IMR-90 (cell line): Measurements from ENCODE around the gene SNX1.

Experiments
- BHLHE40 ChIP-seq: fragments of 150-350 bp; IDR thresholded peaks from 2 replicates; pipeline ENCODE4 v1.6.1; 2016; ENCODE audit warnings: mild to moderate bottlenecking, low read depth, low read length
- CTCF ChIP-seq: conservative IDR thresholded peaks from 2 replicates; pipeline ENCODE4 v1.5.1; 2012; ENCODE audit warnings: mild to moderate bottlenecking, low read depth, low read length, improper control_type of control experiment
- ELK1 ChIP-seq: fragments of 150-350 bp; IDR thresholded peaks from 2 replicates; pipeline ENCODE4 v1.6.1; 2016; ENCODE audit warnings: low read depth, mild to moderate bottlenecking, low read length, moderate library complexity, borderline replicate concordance
- MAFK ChIP-seq: IDR thresholded peaks from 2 replicates; pipeline ENCODE4 v1.6.1; 2012; ENCODE audit warnings: low read depth, low read length, improper control_type of control experiment
- MXI1 ChIP-seq: IDR thresholded peaks from 2 replicates; pipeline ENCODE4 v1.6.1; 2012; ENCODE audit warnings: low read depth, mild to moderate bottlenecking, low read length, moderate library complexity, borderline replicate concordance
- POLR2A ChIP-seq: IDR thresholded peaks from 2 replicates; pipeline ENCODE4 v1.6.1; 2012; ENCODE audit warnings: mild to moderate bottlenecking, low read depth, low read length
- RAD21 ChIP-seq: IDR thresholded peaks from 2 replicates; pipeline ENCODE4 v1.6.1; 2012; ENCODE audit warnings: low read length, improper control_type of control experiment
- RCOR1 ChIP-seq: IDR thresholded peaks from 2 replicates; pipeline ENCODE4 v1.6.1; 2012; ENCODE audit warnings: mild to moderate bottlenecking, low read length, improper control_type of control experiment; ENCODE audit not compliant: insufficient replicate concordance
- SMC3 ChIP-seq: fragments of 150-350 bp; IDR thresholded peaks from 2 replicates; pipeline ENCODE4 v1.6.1; 2016; ENCODE audit warnings: low read depth, mild to moderate bottlenecking, antibody characterized with exemption, low read length, moderate library complexity

- TF ChIP-seq MXI1 = no peak
- 0 out of 2 replicates have a peak, but pooled peaks have one; percentile 19 for TF ChIP-seq CTCF
- TF ChIP-seq ELK1 = no peak
- TF ChIP-seq POLR2A = no peak
- no peak for TF ChIP-seq MAFK
- no peak for TF ChIP-seq RAD21
- TF ChIP-seq RCOR1 = no peak
- TF ChIP-seq BHLHE40 = no peak
- TF ChIP-seq SMC3 = no peak
Observed at GRCh38 chr15:64149424-64149823, 53.6 kb downstream of the SNX1 start.
